ENCODE measurements around the gene DNA2. TPM values are rescaled to one million over a fixed set of nuclear protein-coding genes. Genes with fewer than 3 reads are reported as not detected.

DNA2 gene
- total and polyA plus RNA-seq, 2 of the 13 experiments (the other 11 are each of a cell fraction or from before 2014, with no cell fraction given) = 4.8 to 27.3 TPM

DNA sequence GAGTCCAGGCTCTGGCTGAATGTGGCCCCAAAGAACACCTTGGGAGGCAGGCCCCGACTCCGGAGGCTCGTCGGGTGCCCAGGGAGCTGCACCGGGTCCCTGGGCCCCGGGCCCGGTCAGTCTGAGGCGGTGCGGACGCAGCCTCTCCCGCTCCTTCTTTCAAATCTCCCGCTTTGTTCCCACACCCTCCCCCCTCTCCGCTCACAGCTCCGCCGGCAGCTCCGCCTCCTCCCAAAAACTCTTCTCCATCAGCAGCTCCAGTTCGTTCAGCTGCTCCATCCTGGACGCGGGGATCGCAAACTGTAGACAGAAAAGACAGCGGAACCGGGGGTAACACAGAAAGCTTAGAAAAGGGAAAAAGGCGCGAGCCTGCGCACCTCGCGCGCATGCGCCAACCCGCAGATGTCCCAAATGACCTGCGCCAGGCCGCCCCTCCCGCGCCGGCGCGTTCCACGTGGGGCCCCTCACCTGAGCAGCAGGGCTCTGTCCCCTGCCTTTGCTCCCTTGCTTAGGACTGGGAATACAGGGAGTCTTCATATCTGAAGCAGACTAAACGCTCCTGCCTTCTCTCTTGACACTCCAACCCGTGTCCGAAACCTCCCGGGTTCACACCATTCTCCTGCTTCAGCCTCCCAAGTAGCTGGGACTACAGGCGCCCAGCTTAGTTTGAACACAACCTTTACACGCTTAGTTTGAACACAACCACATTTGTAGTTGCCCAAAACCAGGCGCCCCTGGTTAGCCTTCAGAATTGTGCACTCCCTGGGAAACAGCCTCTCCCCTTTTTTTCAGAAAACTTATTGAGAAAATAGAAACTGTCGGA lies at the start of gene DNA2 (continued):
- TF ChIP-seq, protein P1, sequence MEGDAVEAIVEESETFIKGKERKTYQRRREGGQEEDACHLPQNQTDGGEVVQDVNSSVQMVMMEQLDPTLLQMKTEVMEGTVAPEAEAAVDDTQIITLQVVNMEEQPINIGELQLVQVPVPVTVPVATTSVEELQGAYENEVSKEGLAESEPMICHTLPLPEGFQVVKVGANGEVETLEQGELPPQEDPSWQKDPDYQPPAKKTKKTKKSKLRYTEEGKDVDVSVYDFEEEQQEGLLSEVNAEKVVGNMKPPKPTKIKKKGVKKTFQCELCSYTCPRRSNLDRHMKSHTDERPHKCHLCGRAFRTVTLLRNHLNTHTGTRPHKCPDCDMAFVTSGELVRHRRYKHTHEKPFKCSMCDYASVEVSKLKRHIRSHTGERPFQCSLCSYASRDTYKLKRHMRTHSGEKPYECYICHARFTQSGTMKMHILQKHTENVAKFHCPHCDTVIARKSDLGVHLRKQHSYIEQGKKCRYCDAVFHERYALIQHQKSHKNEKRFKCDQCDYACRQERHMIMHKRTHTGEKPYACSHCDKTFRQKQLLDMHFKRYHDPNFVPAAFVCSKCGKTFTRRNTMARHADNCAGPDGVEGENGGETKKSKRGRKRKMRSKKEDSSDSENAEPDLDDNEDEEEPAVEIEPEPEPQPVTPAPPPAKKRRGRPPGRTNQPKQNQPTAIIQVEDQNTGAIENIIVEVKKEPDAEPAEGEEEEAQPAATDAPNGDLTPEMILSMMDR (CRISPR knock-in tag; IDR thresholded peaks at IDR 0.05) = no peak
- TF ChIP-seq ZNF235 (CRISPR knock-in tag; IDR thresholded peaks at IDR 0.05; ENCODE audit: borderline replicate concordance) = no peak
- peak; percentile 67; the same call in 1 of the 2 replicates for TF ChIP-seq SNAPC4 (CRISPR knock-in tag; IDR thresholded peaks at IDR 0.05)
- no peak for TF ChIP-seq FOXO4 (CRISPR knock-in tag; conservative IDR thresholded peaks at IDR 0.05)
- no peak; the same call in 1 of the 2 replicates for TF ChIP-seq ZNF775 (CRISPR knock-in tag; IDR thresholded peaks at IDR 0.05; ENCODE audit: borderline replicate concordance)
- no peak for TF ChIP-seq HMGA1 (CRISPR knock-in tag; conservative IDR thresholded peaks at IDR 0.05)
- TF ChIP-seq SP1 (IDR thresholded peaks at IDR 0.05) = no peak
- TF ChIP-seq SP1 (CRISPR knock-in tag; IDR thresholded peaks at IDR 0.05) = peak; percentile 46; the same call in 1 of the 2 replicates
- TF ChIP-seq ONECUT2 (CRISPR knock-in tag; IDR thresholded peaks at IDR 0.05) = no peak; the same call in 1 of the 2 replicates
- TF ChIP-seq ZNF274 (CRISPR knock-in tag; IDR thresholded peaks at IDR 0.05) = peak; percentile 89
- TF ChIP-seq, protein P2, sequence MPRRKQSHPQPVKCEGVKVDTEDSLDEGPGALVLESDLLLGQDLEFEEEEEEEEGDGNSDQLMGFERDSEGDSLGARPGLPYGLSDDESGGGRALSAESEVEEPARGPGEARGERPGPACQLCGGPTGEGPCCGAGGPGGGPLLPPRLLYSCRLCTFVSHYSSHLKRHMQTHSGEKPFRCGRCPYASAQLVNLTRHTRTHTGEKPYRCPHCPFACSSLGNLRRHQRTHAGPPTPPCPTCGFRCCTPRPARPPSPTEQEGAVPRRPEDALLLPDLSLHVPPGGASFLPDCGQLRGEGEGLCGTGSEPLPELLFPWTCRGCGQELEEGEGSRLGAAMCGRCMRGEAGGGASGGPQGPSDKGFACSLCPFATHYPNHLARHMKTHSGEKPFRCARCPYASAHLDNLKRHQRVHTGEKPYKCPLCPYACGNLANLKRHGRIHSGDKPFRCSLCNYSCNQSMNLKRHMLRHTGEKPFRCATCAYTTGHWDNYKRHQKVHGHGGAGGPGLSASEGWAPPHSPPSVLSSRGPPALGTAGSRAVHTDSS (CRISPR knock-in tag; conservative IDR thresholded peaks at IDR 0.05) = no peak
- TF ChIP-seq IKZF1 (IDR thresholded peaks at IDR 0.05) = no peak
- no peak for TF ChIP-seq RFX3 (CRISPR knock-in tag; IDR thresholded peaks at IDR 0.05)
- TF ChIP-seq, protein P3, sequence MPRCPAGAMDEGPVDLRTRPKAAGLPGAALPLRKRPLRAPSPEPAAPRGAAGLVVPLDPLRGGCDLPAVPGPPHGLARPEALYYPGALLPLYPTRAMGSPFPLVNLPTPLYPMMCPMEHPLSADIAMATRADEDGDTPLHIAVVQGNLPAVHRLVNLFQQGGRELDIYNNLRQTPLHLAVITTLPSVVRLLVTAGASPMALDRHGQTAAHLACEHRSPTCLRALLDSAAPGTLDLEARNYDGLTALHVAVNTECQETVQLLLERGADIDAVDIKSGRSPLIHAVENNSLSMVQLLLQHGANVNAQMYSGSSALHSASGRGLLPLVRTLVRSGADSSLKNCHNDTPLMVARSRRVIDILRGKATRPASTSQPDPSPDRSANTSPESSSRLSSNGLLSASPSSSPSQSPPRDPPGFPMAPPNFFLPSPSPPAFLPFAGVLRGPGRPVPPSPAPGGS (CRISPR knock-in tag; IDR thresholded peaks at IDR 0.05) = no peak; the same call in none of the 2 replicates
- TF ChIP-seq MEIS1 (CRISPR knock-in tag; IDR thresholded peaks at IDR 0.05; ENCODE audit: borderline replicate concordance) = no peak; the same call in 1 of the 2 replicates
- TF ChIP-seq SETDB1 (CRISPR knock-in tag; IDR thresholded peaks at IDR 0.05; ENCODE audit: borderline replicate concordance) = no peak
- peak; percentile 31; the same call in 1 of the 2 replicates for TF ChIP-seq ATF3 (CRISPR knock-in tag; IDR thresholded peaks at IDR 0.05)
- TF ChIP-seq ZNF205 (CRISPR knock-in tag; IDR thresholded peaks at IDR 0.05) = no peak

Data from HepG2 (cell line).